PC-9 (cell line): ENCODE measurements around the gene PLA2G4D. TPM values are rescaled to one million over a fixed set of nuclear protein-coding genes. Genes with fewer than 3 reads are reported as not detected.

Experiments
- BruUV-seq: library from RNA; stranded (reverse); fragments of 400-500 nt; replicated peaks from 2 replicates; lab custom pipeline; 2021; lab: Mats Ljungman, UMichigan
- CTCF ChIA-PET: fragments of 300-600 bp; sonication (Branson Sonifier 250); formaldehyde crosslinking; loops from one replicate; lab custom pipeline; 2022; ENCODE audit warnings: antibody characterized with exemption; lab: Charles Lee
- POLR2A ChIA-PET: fragments of 300-600 bp; sonication (Branson Sonifier 250); formaldehyde crosslinking; loops from one replicate; lab custom pipeline; 2022; ENCODE audit warnings: antibody characterized with exemption; ENCODE audit not compliant: unreplicated experiment; lab: Charles Lee
- DNase-seq, 2 experiments: peaks; one replicate each; pipeline versions ENCODE4 v3.0.0 to v3.0.0-alpha.2; 2015 to 2022; ENCODE audit warnings: mixed read lengths in 1 of 2
- H2AFZ ChIP-seq: fragments of 200-600 bp; sonication (generic); 2 replicates; pipeline ENCODE4 v1.8.1; 2017; ENCODE audit warnings: antibody characterized with exemption
- H3F3A ChIP-seq: fragments of 200-600 bp; sonication (generic); 2 replicates; pipeline ENCODE4 v1.8.1; 2017; ENCODE audit warnings: antibody characterized with exemption, mild to moderate bottlenecking, low read depth; ENCODE audit not compliant: insufficient read depth
- H3K27ac ChIP-seq: fragments of 200-600 bp; sonication (generic); 2 replicates; pipeline ENCODE4 v1.6.1; 2016; ENCODE audit warnings: mixed run types
- H3K27me3 ChIP-seq: fragments of 200-600 bp; sonication (generic); 2 replicates; pipeline ENCODE4 v1.6.1; 2016; ENCODE audit warnings: low read depth, mixed run types; ENCODE audit not compliant: insufficient read depth
- H3K36me3 ChIP-seq: fragments of 200-600 bp; sonication (generic); 2 replicates; pipeline ENCODE4 v1.6.1; 2016; ENCODE audit warnings: low read depth, mixed run types
- H3K4me1 ChIP-seq: fragments of 200-600 bp; sonication (generic); replicated peaks from 2 replicates; pipeline ENCODE4 v1.6.1; 2016; ENCODE audit warnings: mixed run types; ENCODE audit not compliant: insufficient read depth
- H3K4me2 ChIP-seq: fragments of 200-600 bp; sonication (generic); 2 replicates; pipeline ENCODE4 v1.6.1; 2017; ENCODE audit warnings: mixed run types
- H3K4me3 ChIP-seq: fragments of 200-600 bp; sonication (generic); 2 replicates; pipeline ENCODE4 v1.6.1; 2016; ENCODE audit warnings: mixed run types
- H3K79me2 ChIP-seq: fragments of 200-600 bp; sonication (generic); 2 replicates; pipeline ENCODE4 v1.6.1; 2017; ENCODE audit warnings: low read depth, mixed run types
- H3K9me2 ChIP-seq: fragments of 200-600 bp; sonication (generic); 2 replicates; pipeline ENCODE4 v1.8.1; 2017; ENCODE audit warnings: mild to moderate bottlenecking; ENCODE audit not compliant: insufficient read depth
- H3K9me3 ChIP-seq: fragments of 200-600 bp; sonication (generic); 2 replicates; pipeline ENCODE4 v1.8.1; 2016; ENCODE audit warnings: low read depth; ENCODE audit not compliant: insufficient read depth
- H4K20me1 ChIP-seq: fragments of 200-600 bp; sonication (generic); 2 replicates; pipeline ENCODE4 v1.8.1; 2017; ENCODE audit not compliant: insufficient read depth
- CTCF ChIP-seq: fragments of 200-600 bp; sonication (generic); conservative IDR thresholded peaks from 2 replicates; pipeline ENCODE4 v1.6.1; 2017; ENCODE audit warnings: mixed run types, antibody characterized with exemption, mild to moderate bottlenecking, moderate library complexity
- EZH2 ChIP-seq: fragments of 200-600 bp; sonication (generic); IDR thresholded peaks from 2 replicates; pipeline ENCODE4 v1.8.0; 2017; ENCODE audit warnings: antibody characterized with exemption, low read depth
- intact Hi-C: fragments of 100-400 bp; cut with micrococcal nuclease; formaldehyde crosslinking; loops from one replicate; pipeline ENCODE4 v1.10.0; 2022; ENCODE audit not compliant: unreplicated experiment
- total RNA-seq: library from RNA; stranded (reverse); gene quantifications from 2 replicates; pipeline ENCODE4 v1.2.3, GENCODE V29; 2021

Gene PLA2G4D
- total RNA-seq, 1 experiment from 2014 or later: 0.90 TPM

- TF ChIP-seq EZH2: no peak
- TF ChIP-seq CTCF: no peak
- H3K27me3 ChIP-seq: no peaks in the 10 kb centered on the region
Observed at GRCh38 chr15:42063122-42063848, 31.1 kb downstream of the PLA2G4D start.

GRCh38 chr15:42062284-42062806 lies 32.0 kb downstream of the PLA2G4D start:
- Histone ChIP-seq H3F3A (peaks cover 13% of the 10 kb centered on the region; the same call in 1 of the 2 replicates), H3K9me3 (no peaks in the 10 kb centered on the region), H3K36me3 (no peaks in the 10 kb centered on the region), H4K20me1 (no peaks in the 10 kb centered on the region), H3K27me3 (no peaks in the 10 kb centered on the region), H2AFZ (no peak overlapping the region), H3K4me2 (no peak overlapping the region), H3K9me2 (no peaks in the 10 kb centered on the region), H3K27ac (no peak overlapping the region), H3K4me1 (peaks cover 7% of the 10 kb centered on the region), H3K79me2 (no peaks in the 10 kb centered on the region), H3K4me3 (no peak overlapping the region)
- ChIA-PET CTCF (interaction anchor here (0.6 to 1.1 kb wide), 4 partner anchors 71 to 1314 kb away, joined by 3 to 15 read pairs (median 10); no protein-coding TSS in a partner anchor), POLR2A (no interaction called here)
- BruUV-seq: no TSS peak
- no peak for DNase-seq
- TF ChIP-seq EZH2 (no peak), CTCF (no peak)
- intact Hi-C loops: no loop called here

More at GRCh38 chr15:42063122-42063848, 31.1 kb downstream of the PLA2G4D start:
- Histone ChIP-seq H4K20me1 (no peaks in the 10 kb centered on the region), H3K4me2 (no peak overlapping the region), H3K4me1 (peaks cover under 1% of the 10 kb centered on the region), H3K9me3 (no peaks in the 10 kb centered on the region), H3K36me3 (no peaks in the 10 kb centered on the region), H3F3A (peaks cover 6% of the 10 kb centered on the region; the same call in 1 of the 2 replicates), H2AFZ (no peak overlapping the region), H3K27ac (no peak overlapping the region), H3K9me2 (no peaks in the 10 kb centered on the region), H3K79me2 (no peaks in the 10 kb centered on the region), H3K4me3 (no peak overlapping the region)
- POLR2A ChIA-PET: no interaction called here
- intact Hi-C loops: no loop called here
- no TSS peak for BruUV-seq
- no peak for DNase-seq
- CTCF ChIA-PET: interaction anchor here (0.7 to 1.7 kb wide), 3 partner anchors 21 to 74 kb away, joined by 3 to 4 read pairs (median 3); no protein-coding TSS in a partner anchor

- intact Hi-C loops: no loop called here
- Histone ChIP-seq H3K79me2 (no peaks in the 10 kb centered on the region), H3K4me1 (peaks cover 13% of the 10 kb centered on the region), H3K27me3 (no peaks in the 10 kb centered on the region), H3F3A (peaks cover 13% of the 10 kb centered on the region; the same call in 1 of the 2 replicates), H3K9me3 (no peaks in the 10 kb centered on the region), H3K4me3 (no peak overlapping the region), H3K4me2 (no peak overlapping the region), H3K9me2 (no peaks in the 10 kb centered on the region), H4K20me1 (no peaks in the 10 kb centered on the region), H3K36me3 (no peaks in the 10 kb centered on the region), H3K27ac (no peak overlapping the region), H2AFZ (no peak overlapping the region)
- no peak for DNase-seq
- CTCF ChIA-PET: no interaction called here
- no TSS peak for BruUV-seq
- POLR2A ChIA-PET: no interaction called here
- TF ChIP-seq CTCF (no peak), EZH2 (no peak)
Observed at GRCh38 chr15:42060797-42061196, 33.6 kb downstream of the PLA2G4D start.
